T-cell (primary cell): ENCODE results near the gene FITM2. TPM values are rescaled to one million over a fixed set of nuclear protein-coding genes. Genes with fewer than 3 reads are reported as not detected.

ENCODE experiments used
- ATAC-seq, 4 experiments: fragments of 200-7000 bp in 3 of 4; fragments of 150-1000 bp in 1 of 4; cut with Tn5 transposase; replicated peaks in 1 of 4; 1 replicate in 3 of 4; 2 replicates in 1 of 4; pipeline ENCODE4 v1.10.0; 2021; ENCODE audit warnings: moderate library complexity in 3 of 4, mild to moderate bottlenecking in 2 of 4, moderate number of reproducible peaks in 1 of 4
- CTCF ChIA-PET, 2 donors: fragments of 300-600 bp; sonication (Branson Sonifier 250); formaldehyde crosslinking; loops; one replicate each; lab custom pipeline; 2022; ENCODE audit warnings: antibody characterized with exemption in 2 of 2; lab: Charles Lee
- POLR2A ChIA-PET, 2 donors: fragments of 300-600 bp; sonication (Branson Sonifier 250); formaldehyde crosslinking; loops; one replicate each; lab custom pipeline; 2022; ENCODE audit warnings: antibody characterized with exemption in 2 of 2; lab: Charles Lee
- DNase-seq, 35 experiments: peaks; one replicate each; pipeline versions ENCODE4 v3.0.0 to v3.0.0-alpha.2; 2013 to 2023
- H3K27ac ChIP-seq: one replicate; pipeline ENCODE4 v1.5.1; 2013; ENCODE audit warnings: low read length
- H3K27me3 ChIP-seq, 2 experiments: replicated peaks in 1 of 2; 1 replicate in 1 of 2; 2 replicates in 1 of 2; pipeline versions ENCODE4 v1.6.1 to v1.7.0; 2013; ENCODE audit warnings: low read length in 1 of 2, mixed read lengths in 1 of 2; ENCODE audit not compliant: control insufficient read depth in 2 of 2, insufficient read depth in 2 of 2; ENCODE audit errors: extremely low read depth in 1 of 2
- H3K36me3 ChIP-seq, 2 donors: 1 replicate in 1 of 2; 2 replicates in 1 of 2; pipeline versions ENCODE4 v1.6.1 to v1.7.0; 2013; ENCODE audit warnings: low read length in 1 of 2; ENCODE audit not compliant: control insufficient read depth in 2 of 2, insufficient read depth in 1 of 2; ENCODE audit errors: extremely low read depth in 1 of 2
- H3K4me1 ChIP-seq, 2 experiments: 1 replicate in 1 of 2; 2 replicates in 1 of 2; pipeline versions ENCODE4 v1.6.1 to v1.7.0; 2013; ENCODE audit warnings: low read length in 2 of 2, mixed read lengths in 1 of 2; ENCODE audit not compliant: insufficient read depth in 2 of 2, control insufficient read depth in 1 of 2; ENCODE audit errors: extremely low read depth in 1 of 2
- H3K4me3 ChIP-seq, 2 donors: 1 replicate in 1 of 2; 2 replicates in 1 of 2; pipeline versions ENCODE4 v1.5.1 to v1.7.0; 2013; ENCODE audit warnings: mild to moderate bottlenecking in 2 of 2, low read length in 1 of 2, moderate library complexity in 1 of 2; ENCODE audit not compliant: control insufficient read depth in 1 of 2; ENCODE audit errors: extremely low read depth in 1 of 2
- H3K9me3 ChIP-seq: 2 replicates; pipeline ENCODE4 v1.7.0; 2013
- H3K27ac Mint-ChIP-seq, 2 donors: one replicate each; pipeline ENCODE4 v1.8.0; 2020 to 2021; ENCODE audit warnings: mild to moderate bottlenecking in 2 of 2, mixed read lengths in 2 of 2
- H3K27me3 Mint-ChIP-seq, 2 donors: one replicate each; pipeline ENCODE4 v1.8.0; 2021 to 2022; ENCODE audit warnings: mixed read lengths in 2 of 2
- H3K36me3 Mint-ChIP-seq: one replicate; pipeline ENCODE4 v1.8.0; 2021; ENCODE audit warnings: mixed read lengths
- H3K4me1 Mint-ChIP-seq, 3 donors: one replicate each; pipeline ENCODE4 v1.8.0; 2020 to 2022; ENCODE audit warnings: mixed read lengths in 3 of 3, mild to moderate bottlenecking in 1 of 3
- H3K4me3 Mint-ChIP-seq, 3 donors: one replicate each; pipeline ENCODE4 v1.8.0; 2020 to 2022; ENCODE audit warnings: mild to moderate bottlenecking in 3 of 3, mixed read lengths in 3 of 3, moderate library complexity in 3 of 3
- H3K9me3 Mint-ChIP-seq, 3 donors: one replicate each; pipeline ENCODE4 v1.8.0; 2020 to 2022; ENCODE audit warnings: mixed read lengths in 3 of 3
- WGBS: methylation state at CpG from one replicate; pipeline ENCODE4 v1.1.5; 2013; ENCODE audit warnings: missing lambda C conversion rate; ENCODE audit not compliant: insufficient coverage; 5-methylcytosine and 5-hydroxymethylcytosine counted together
- total RNA-seq, 35 experiments: library from RNA in 6 of 35; stranded (reverse) in 6 of 35; fragments of 120-200 nt in 1 of 35; gene quantifications; one replicate each; pipeline versions ENCODE4 v1.2.1 to v1.2.4 and lab custom pipeline; 2013 to 2026

Gene FITM2
- total RNA-seq, 5 donors from 2014 or later (not counting 1 experiment from before 2014, with no cell fraction given) = 4.5 to 7.4 (median 6.2) TPM

GRCh38 chr20:44268802-44269201 is 42.2 kb downstream of the FITM2 start:
- Mint-ChIP-seq H3K27me3 (no peaks in the 10 kb centered on the region), H3K27ac (no peak overlapping the region), H3K36me3 (peaks cover 12% of the 10 kb centered on the region), H3K4me3 (no peak overlapping the region), H3K4me1 (no peaks in the 10 kb centered on the region), H3K9me3 (no peaks in the 10 kb centered on the region)
- ChIA-PET POLR2A (no interaction called here), CTCF (interaction anchor here in 1 of 2 donors (0.7 kb wide), 1 partner anchor 50 kb away, joined by 3 read pairs; no protein-coding TSS in a partner anchor)
- WGBS = 100% methylated on average over 2 of the region's 5 CpGs
- no peak overlapping the region for H3K4me3 ChIP-seq
- H3K27me3 ChIP-seq = no peaks in the 10 kb centered on the region
- DNase-seq (no peak), ATAC-seq (no peak)
- no peaks in the 10 kb centered on the region for H3K9me3 ChIP-seq
- H3K4me1 ChIP-seq = no peaks in the 10 kb centered on the region
- H3K36me3 ChIP-seq = no peaks in the 10 kb centered on the region
- no peak overlapping the region for H3K27ac ChIP-seq

- Histone ChIP-seq H3K9me3 (no peaks in the 10 kb centered on the region), H3K36me3 (no peaks in the 10 kb centered on the region), H3K27me3 (no peaks in the 10 kb centered on the region), H3K4me1 (no peaks in the 10 kb centered on the region), H3K4me3 (no peak overlapping the region), H3K27ac (no peak overlapping the region)
- H3K4me3 Mint-ChIP-seq = no peak overlapping the region
- H3K27ac Mint-ChIP-seq = no peak overlapping the region
- H3K27me3 Mint-ChIP-seq = no peaks in the 10 kb centered on the region
- ChIA-PET CTCF (no interaction called here), POLR2A (no interaction called here)
- ATAC-seq = no peak
- no CpG with 5 or more reads among the region's 5 CpGs for WGBS
- DNase-seq = no peak
- H3K4me1 Mint-ChIP-seq = peaks cover 0 to 17% (median 0%) of the 10 kb centered on the region in 3 donors
- no peaks in the 10 kb centered on the region for H3K9me3 Mint-ChIP-seq
- peaks cover 8% of the 10 kb centered on the region for H3K36me3 Mint-ChIP-seq
These were observed 46.7 kb downstream of the FITM2 start for GRCh38 chr20:44264287-44264686.

GRCh38 chr20:44258226-44258890 is 52.6 kb downstream of the FITM2 start:
- H3K4me3 Mint-ChIP-seq = no peak overlapping the region
- no peak overlapping the region for H3K27ac Mint-ChIP-seq
- H3K9me3 ChIP-seq = no peaks in the 10 kb centered on the region
- no peak overlapping the region for H3K4me3 ChIP-seq
- peaks cover 0 to 3% of the 10 kb centered on the region in 2 experiments for H3K27me3 ChIP-seq
- CTCF ChIA-PET = no interaction called here
- POLR2A ChIA-PET = no interaction called here
- H3K4me1 ChIP-seq = no peaks in the 10 kb centered on the region
- H3K4me1 Mint-ChIP-seq = peaks cover 0 to 17% (median 0%) of the 10 kb centered on the region in 3 donors
- H3K36me3 ChIP-seq = no peaks in the 10 kb centered on the region
- WGBS = 86% methylated on average over 25 of the region's 28 CpGs
- no peaks in the 10 kb centered on the region for H3K9me3 Mint-ChIP-seq
- H3K27me3 Mint-ChIP-seq = no peaks in the 10 kb centered on the region
- ATAC-seq = no peak
- H3K36me3 Mint-ChIP-seq = peaks cover 3% of the 10 kb centered on the region
- DNase-seq = no peak
- no peak overlapping the region for H3K27ac ChIP-seq

- CTCF ChIA-PET = no interaction called here
- 93% methylated on average over 20 of the region's 21 CpGs for WGBS
- peaks cover 0 to 4% of the 10 kb centered on the region in 2 experiments for H3K27me3 ChIP-seq
- no peaks in the 10 kb centered on the region for H3K4me1 ChIP-seq
- Mint-ChIP-seq H3K4me3 (no peak overlapping the region), H3K4me1 (peaks cover 0 to 17% (median 0%) of the 10 kb centered on the region in 3 donors), H3K27ac (no peak overlapping the region), H3K36me3 (peaks cover 8% of the 10 kb centered on the region), H3K27me3 (no peaks in the 10 kb centered on the region), H3K9me3 (no peaks in the 10 kb centered on the region)
- H3K36me3 ChIP-seq = no peaks in the 10 kb centered on the region
- H3K9me3 ChIP-seq = no peaks in the 10 kb centered on the region
- DNase-seq (no peak), ATAC-seq (no peak)
- no peak overlapping the region for H3K27ac ChIP-seq
- POLR2A ChIA-PET = no interaction called here
- H3K4me3 ChIP-seq = no peak overlapping the region
These were observed 54.0 kb downstream of the FITM2 start for GRCh38 chr20:44256961-44257360.

DNA sequence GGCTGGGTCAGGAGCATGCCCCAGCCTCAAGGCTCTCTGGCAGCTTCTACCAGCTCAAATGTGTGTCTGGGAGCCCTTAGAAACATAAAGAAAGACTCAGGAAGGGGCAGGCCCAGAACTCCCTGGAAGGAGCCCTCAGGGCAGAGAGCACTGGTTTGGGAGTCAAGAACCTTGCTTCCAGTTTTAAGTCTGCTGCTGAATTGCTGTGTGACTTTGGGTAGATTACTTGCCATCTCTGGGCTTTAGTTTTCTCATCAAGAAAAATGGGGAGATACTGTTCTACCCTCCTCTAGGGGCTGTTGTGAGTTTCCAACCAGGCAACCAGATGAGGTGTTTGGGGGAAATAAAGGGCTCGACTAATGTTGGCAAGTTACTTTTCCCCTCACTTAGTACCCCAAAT is 55.1 kb downstream of the FITM2 start:
- no peak overlapping the region for H3K27ac Mint-ChIP-seq
- CTCF ChIA-PET = no interaction called here

DNA sequence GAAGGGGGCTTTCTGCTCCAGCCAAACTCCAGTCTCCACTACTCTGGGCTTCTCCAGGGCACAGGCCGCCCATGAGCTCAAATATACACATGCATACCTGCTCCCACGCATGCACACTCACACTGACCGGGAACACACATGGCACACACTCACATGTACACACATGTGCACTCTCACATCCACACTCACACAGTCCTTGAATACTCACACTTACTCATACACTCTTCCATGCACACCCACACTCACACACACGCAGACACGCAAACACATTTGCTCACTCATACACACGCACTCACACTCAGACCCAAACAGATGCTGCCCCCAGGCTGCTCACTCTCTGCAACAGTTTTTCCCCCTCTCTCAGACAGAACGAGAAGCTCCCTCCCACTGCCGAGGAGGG is 56.9 kb downstream of the FITM2 start:
- 94% methylated on average over 6 of the region's 8 CpGs for WGBS
- no peaks in the 10 kb centered on the region for H3K4me1 ChIP-seq
- no peak overlapping the region for H3K27ac ChIP-seq
- H3K27me3 ChIP-seq = peaks cover 0 to 12% of the 10 kb centered on the region in 2 experiments
- H3K4me1 Mint-ChIP-seq = no peaks in the 10 kb centered on the region
- no peak overlapping the region for H3K27ac Mint-ChIP-seq
- peaks cover 4 to 8% of the 10 kb centered on the region in 2 donors for H3K27me3 Mint-ChIP-seq
- no peak overlapping the region for H3K4me3 ChIP-seq
- POLR2A ChIA-PET = interaction anchor here (0.5 kb wide), 2 partner anchors 58 to 611 kb away, joined by 5 to 6 read pairs; no protein-coding TSS in a partner anchor
- H3K36me3 Mint-ChIP-seq = peaks cover 5% of the 10 kb centered on the region
- H3K4me3 Mint-ChIP-seq = no peak overlapping the region
- ATAC-seq (no peak), DNase-seq (no peak)
- CTCF ChIA-PET = no interaction called here
- H3K9me3 Mint-ChIP-seq = no peaks in the 10 kb centered on the region
- no peaks in the 10 kb centered on the region for H3K36me3 ChIP-seq
- H3K9me3 ChIP-seq = no peaks in the 10 kb centered on the region

More for the DNA sequence above, 55.1 kb downstream of the FITM2 start:
- DNase-seq = no peak
- no CpG with 5 or more reads among the region's 1 CpG for WGBS
- Histone ChIP-seq H3K9me3 (no peaks in the 10 kb centered on the region), H3K36me3 (no peaks in the 10 kb centered on the region), H3K4me3 (no peak overlapping the region), H3K27ac (no peak overlapping the region), H3K4me1 (no peaks in the 10 kb centered on the region), H3K27me3 (peaks cover 0 to 4% of the 10 kb centered on the region in 2 experiments)
- H3K36me3 Mint-ChIP-seq = peaks cover 8% of the 10 kb centered on the region
- POLR2A ChIA-PET = no interaction called here
- no peaks in the 10 kb centered on the region for H3K9me3 Mint-ChIP-seq
- H3K27me3 Mint-ChIP-seq = no peaks in the 10 kb centered on the region
- no peak overlapping the region for H3K4me3 Mint-ChIP-seq
- H3K4me1 Mint-ChIP-seq = peaks cover 0 to 8% (median 0%) of the 10 kb centered on the region in 3 donors
- no peak for ATAC-seq
